Fibroblast of lung (primary cell): Measurements from ENCODE around the gene CAMSAP2.

ENCODE experiments used
- EZH2 ChIP-seq: IDR thresholded peaks from 2 replicates; pipeline ENCODE4 v1.5.1; 2012; ENCODE audit warnings: low read length, control low read depth, mild to moderate bottlenecking; ENCODE audit errors: missing control alignments
- TF ChIP-seq, protein P1 (sequence below), 2 donors: IDR thresholded peaks in 1 of 2; conservative IDR thresholded peaks in 1 of 2; 1 replicate in 1 of 2; 2 replicates in 1 of 2; pipeline ENCODE4 v1.5.1; 2011 to 2012; ENCODE audit warnings: low read length in 2 of 2, control low read depth in 1 of 2, inconsistent platforms in 1 of 2, low read depth in 1 of 2, mild to moderate bottlenecking in 1 of 2

DNA sequence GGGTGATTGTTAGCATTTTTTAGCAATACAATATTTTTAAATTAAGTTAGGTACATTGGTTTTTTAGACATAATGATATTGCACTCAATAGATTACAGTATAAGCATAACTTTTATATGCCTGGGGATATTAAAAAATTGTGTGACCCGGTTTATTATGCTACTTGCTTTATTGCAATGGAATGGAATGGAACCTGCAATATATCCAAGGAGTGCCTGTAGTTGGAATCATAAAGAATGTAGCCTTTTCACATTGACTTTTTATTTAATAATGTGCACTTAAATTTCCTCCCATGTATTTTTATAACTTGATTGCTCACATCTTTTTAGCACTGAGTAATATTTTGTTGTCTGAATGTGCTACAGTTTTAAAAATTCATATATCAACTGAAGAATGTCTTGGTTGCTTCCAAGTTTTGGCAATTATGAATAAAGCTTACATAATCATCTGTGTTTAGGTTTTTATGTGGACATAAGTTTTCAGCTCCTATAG is 49.2 kb downstream of the CAMSAP2 start:
- TF ChIP-seq, protein P1, sequence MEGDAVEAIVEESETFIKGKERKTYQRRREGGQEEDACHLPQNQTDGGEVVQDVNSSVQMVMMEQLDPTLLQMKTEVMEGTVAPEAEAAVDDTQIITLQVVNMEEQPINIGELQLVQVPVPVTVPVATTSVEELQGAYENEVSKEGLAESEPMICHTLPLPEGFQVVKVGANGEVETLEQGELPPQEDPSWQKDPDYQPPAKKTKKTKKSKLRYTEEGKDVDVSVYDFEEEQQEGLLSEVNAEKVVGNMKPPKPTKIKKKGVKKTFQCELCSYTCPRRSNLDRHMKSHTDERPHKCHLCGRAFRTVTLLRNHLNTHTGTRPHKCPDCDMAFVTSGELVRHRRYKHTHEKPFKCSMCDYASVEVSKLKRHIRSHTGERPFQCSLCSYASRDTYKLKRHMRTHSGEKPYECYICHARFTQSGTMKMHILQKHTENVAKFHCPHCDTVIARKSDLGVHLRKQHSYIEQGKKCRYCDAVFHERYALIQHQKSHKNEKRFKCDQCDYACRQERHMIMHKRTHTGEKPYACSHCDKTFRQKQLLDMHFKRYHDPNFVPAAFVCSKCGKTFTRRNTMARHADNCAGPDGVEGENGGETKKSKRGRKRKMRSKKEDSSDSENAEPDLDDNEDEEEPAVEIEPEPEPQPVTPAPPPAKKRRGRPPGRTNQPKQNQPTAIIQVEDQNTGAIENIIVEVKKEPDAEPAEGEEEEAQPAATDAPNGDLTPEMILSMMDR (conservative IDR thresholded peaks at IDR 0.05 in 1 of 2, IDR thresholded peaks at IDR 0.05 in 1 of 2; ENCODE audit: low read depth in 1 of 2, low read length in 2 of 2) = no peak
- no peak for TF ChIP-seq EZH2
